Upper lobe of left lung (tissue), 6 donors: ENCODE measurements around the gene MGMT. TPM values are rescaled to one million over a fixed set of nuclear protein-coding genes. Genes with fewer than 3 reads are reported as not detected.

Experiments
- ATAC-seq, 2 donors: fragments of 200-7000 bp; cut with Tn5 transposase; one replicate each; pipeline ENCODE4 v1.9.1; 2022; ENCODE audit warnings: mild to moderate bottlenecking in 2 of 2, moderate library complexity in 2 of 2; ENCODE audit not compliant: low FRiP score in 2 of 2
- DNase-seq, 2 donors: peaks; one replicate each; pipeline ENCODE4 v3.0.0-alpha.2; 2019 to 2020
- H3K27ac ChIP-seq, 4 donors: fragments of 200-600 bp; sonication (generic); one replicate each; pipeline ENCODE4 v1.5.1; 2016 to 2019
- H3K27me3 ChIP-seq, 4 donors: fragments of 200-600 bp; sonication (generic); one replicate each; pipeline ENCODE4 v1.5.1; 2017 to 2019
- H3K36me3 ChIP-seq, 4 donors: fragments of 200-600 bp; sonication (generic); one replicate each; pipeline ENCODE4 v1.5.1; 2016 to 2019
- H3K4me1 ChIP-seq, 4 donors: fragments of 200-600 bp; sonication (generic); one replicate each; pipeline ENCODE4 v1.5.1; 2018 to 2019
- H3K4me3 ChIP-seq, 4 donors: fragments of 200-600 bp; sonication (generic); one replicate each; pipeline ENCODE4 v1.5.1; 2017 to 2019; ENCODE audit warnings: mild to moderate bottlenecking in 2 of 4, moderate library complexity in 1 of 4
- H3K9me3 ChIP-seq, 4 donors: fragments of 200-600 bp; sonication (generic); one replicate each; pipeline ENCODE4 v1.5.1; 2018 to 2019
- CTCF ChIP-seq, 6 experiments: fragments of 450-650 bp in 4 of 6; fragments of 200-600 bp in 2 of 6; sonication (generic) in 2 of 6; IDR thresholded peaks; one replicate each; pipeline ENCODE4 v1.5.1; 2016 to 2019; ENCODE audit warnings: antibody characterized with exemption in 6 of 6
- EP300 ChIP-seq, 4 donors: sonication (generic); formaldehyde crosslinking; IDR thresholded peaks; one replicate each; pipeline ENCODE4 v1.5.1; 2017; ENCODE audit warnings: antibody characterized with exemption in 4 of 4, control low read depth in 2 of 4
- POLR2A ChIP-seq, 4 donors: fragments of 450-650 bp; IDR thresholded peaks; one replicate each; pipeline ENCODE4 v1.5.1; 2016 to 2017; ENCODE audit warnings: antibody characterized with exemption in 4 of 4, mild to moderate bottlenecking in 2 of 4
- POLR2AphosphoS5 ChIP-seq, 2 donors: sonication (generic); formaldehyde crosslinking; IDR thresholded peaks; one replicate each; pipeline ENCODE4 v1.5.1; 2017; ENCODE audit warnings: antibody characterized with exemption in 2 of 2
- WGBS, 2 donors: methylation state at CpG; one replicate each; pipeline ENCODE4 v1.1.5; 2017 to 2018; 5-methylcytosine and 5-hydroxymethylcytosine counted together
- total RNA-seq, 6 donors: library from RNA; depleted of rRNA in 4 of 6; stranded (reverse); fragments of >200 nt in 4 of 6; gene quantifications; one replicate each; pipeline versions ENCODE4 v1.1.0 to v1.2.1, GENCODE V29; 2016 to 2021
- donor health status: DM: no; HTN: no; CAD: no; lungs with moderate emphysema.
- donor health status: DM: no; HTN: yes; CAD: no; lungs with severe emphysema.

MGMT gene
- total RNA-seq, 6 donors from 2014 or later, result 20.9 to 44.0 (median 29.6) TPM

GRCh38 chr10:129491123-129491734 is 24.2 kb downstream of the MGMT start:
- TF ChIP-seq POLR2A (IDR thresholded peaks at IDR 0.05) (no peak), CTCF (IDR thresholded peaks at IDR 0.05) (no peak), EP300 (IDR thresholded peaks at IDR 0.05) (no peak), POLR2AphosphoS5 (IDR thresholded peaks at IDR 0.05) (no peak)
- Histone ChIP-seq H3K9me3 (peaks cover 12 to 37% (median 17%) of the 10 kb centered on the region in 4 donors), H3K27me3 (no peaks in the 10 kb centered on the region), H3K4me1 (no peaks in the 10 kb centered on the region), H3K4me3 (no peak overlapping the region), H3K36me3 (no peaks in the 10 kb centered on the region), H3K27ac (no peak overlapping the region)
- 91 to 92% methylated on average over 5 of the region's 5 CpGs for WGBS, 2 donors
- no peak for ATAC-seq
- DNase-seq, result no peak

- Histone ChIP-seq H3K36me3 (no peaks in the 10 kb centered on the region), H3K27me3 (no peaks in the 10 kb centered on the region), H3K27ac (no peak overlapping the region), H3K4me1 (no peaks in the 10 kb centered on the region), H3K9me3 (peaks cover 12 to 37% (median 17%) of the 10 kb centered on the region in 4 donors), H3K4me3 (no peak overlapping the region)
- DNase-seq, result no peak
- WGBS, 2 donors, result 87 to 89% methylated on average over 3 of the region's 3 CpGs
- no peak for ATAC-seq
- no peak for TF ChIP-seq CTCF (IDR thresholded peaks at IDR 0.05)
- TF ChIP-seq EP300 (IDR thresholded peaks at IDR 0.05), result no peak
- TF ChIP-seq POLR2AphosphoS5 (IDR thresholded peaks at IDR 0.05), result no peak
- no peak for TF ChIP-seq POLR2A (IDR thresholded peaks at IDR 0.05)
These were observed 27.1 kb downstream of the MGMT start for GRCh38 chr10:129494176-129494575.

- Histone ChIP-seq H3K4me1 (no peaks in the 10 kb centered on the region), H3K27ac (no peak overlapping the region), H3K36me3 (no peaks in the 10 kb centered on the region), H3K27me3 (no peaks in the 10 kb centered on the region), H3K9me3 (peaks cover 12 to 32% (median 17%) of the 10 kb centered on the region in 4 donors), H3K4me3 (no peak overlapping the region)
- 67 to 71% methylated on average over 5 of the region's 5 CpGs for WGBS, 2 donors
- ATAC-seq, result no peak
- TF ChIP-seq CTCF (IDR thresholded peaks at IDR 0.05) (no peak), POLR2A (IDR thresholded peaks at IDR 0.05) (no peak), EP300 (IDR thresholded peaks at IDR 0.05) (no peak), POLR2AphosphoS5 (IDR thresholded peaks at IDR 0.05) (no peak)
- no peak for DNase-seq
These were observed 27.7 kb downstream of the MGMT start for GRCh38 chr10:129494740-129495139.

GRCh38 chr10:129495256-129495655 is 28.2 kb downstream of the MGMT start:
- H3K27ac ChIP-seq, result no peak overlapping the region
- no peaks in the 10 kb centered on the region for H3K4me1 ChIP-seq
- H3K4me3 ChIP-seq, result no peak overlapping the region
- H3K27me3 ChIP-seq, result no peaks in the 10 kb centered on the region
- H3K36me3 ChIP-seq, result no peaks in the 10 kb centered on the region
- TF ChIP-seq EP300 (IDR thresholded peaks at IDR 0.05) (no peak), POLR2A (IDR thresholded peaks at IDR 0.05) (no peak), CTCF (IDR thresholded peaks at IDR 0.05) (no peak), POLR2AphosphoS5 (IDR thresholded peaks at IDR 0.05) (no peak)
- H3K9me3 ChIP-seq, result peaks cover 9 to 27% (median 17%) of the 10 kb centered on the region in 4 donors
- DNase-seq, result no peak
- 78 to 85% methylated on average over 6 of the region's 6 CpGs for WGBS, 2 donors
- ATAC-seq, result no peak

- H3K27ac ChIP-seq, result no peak overlapping the region
- WGBS, 2 donors, result 73 to 75% methylated on average over 8 of the region's 8 CpGs
These were observed 28.7 kb downstream of the MGMT start for GRCh38 chr10:129495698-129496097.

More at GRCh38 chr10:129495698-129496097, 28.7 kb downstream of the MGMT start:
- Histone ChIP-seq H3K4me1 (no peaks in the 10 kb centered on the region), H3K27me3 (no peaks in the 10 kb centered on the region), H3K4me3 (no peak overlapping the region), H3K9me3 (peaks cover 8 to 24% (median 16%) of the 10 kb centered on the region in 4 donors), H3K36me3 (no peaks in the 10 kb centered on the region)
- TF ChIP-seq POLR2A (IDR thresholded peaks at IDR 0.05) (no peak), CTCF (IDR thresholded peaks at IDR 0.05) (no peak), EP300 (IDR thresholded peaks at IDR 0.05) (no peak), POLR2AphosphoS5 (IDR thresholded peaks at IDR 0.05) (no peak)
- DNase-seq, result no peak
- no peak for ATAC-seq
